Measurements from ENCODE around the gene SERPIND1.

DNA sequence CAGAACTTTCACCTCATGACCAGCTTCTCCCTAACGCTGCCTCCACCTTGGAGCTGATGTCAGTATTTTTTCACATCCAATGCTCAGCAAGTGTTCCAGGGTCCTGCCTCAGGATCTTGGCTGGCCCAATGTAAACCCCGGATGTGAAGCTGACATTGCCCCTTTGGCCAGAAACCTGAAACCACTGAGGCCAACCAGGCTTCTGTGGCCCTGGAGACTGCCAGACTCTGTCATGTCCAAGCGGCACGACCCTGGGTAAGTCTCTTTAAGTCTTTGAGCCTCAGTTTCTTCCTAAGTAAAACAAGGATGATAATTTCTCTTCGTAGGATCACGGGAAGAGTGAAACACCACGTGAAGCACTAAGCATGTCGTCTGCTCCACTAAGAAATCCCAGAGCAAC, 22.8 kb downstream of the SERPIND1 start:
- TF ChIP-seq, protein P1, sequence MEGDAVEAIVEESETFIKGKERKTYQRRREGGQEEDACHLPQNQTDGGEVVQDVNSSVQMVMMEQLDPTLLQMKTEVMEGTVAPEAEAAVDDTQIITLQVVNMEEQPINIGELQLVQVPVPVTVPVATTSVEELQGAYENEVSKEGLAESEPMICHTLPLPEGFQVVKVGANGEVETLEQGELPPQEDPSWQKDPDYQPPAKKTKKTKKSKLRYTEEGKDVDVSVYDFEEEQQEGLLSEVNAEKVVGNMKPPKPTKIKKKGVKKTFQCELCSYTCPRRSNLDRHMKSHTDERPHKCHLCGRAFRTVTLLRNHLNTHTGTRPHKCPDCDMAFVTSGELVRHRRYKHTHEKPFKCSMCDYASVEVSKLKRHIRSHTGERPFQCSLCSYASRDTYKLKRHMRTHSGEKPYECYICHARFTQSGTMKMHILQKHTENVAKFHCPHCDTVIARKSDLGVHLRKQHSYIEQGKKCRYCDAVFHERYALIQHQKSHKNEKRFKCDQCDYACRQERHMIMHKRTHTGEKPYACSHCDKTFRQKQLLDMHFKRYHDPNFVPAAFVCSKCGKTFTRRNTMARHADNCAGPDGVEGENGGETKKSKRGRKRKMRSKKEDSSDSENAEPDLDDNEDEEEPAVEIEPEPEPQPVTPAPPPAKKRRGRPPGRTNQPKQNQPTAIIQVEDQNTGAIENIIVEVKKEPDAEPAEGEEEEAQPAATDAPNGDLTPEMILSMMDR (conservative IDR thresholded peaks at IDR 0.05; ENCODE audit: low read length) = no peak
- TF ChIP-seq EZH2phosphoT487 (IDR thresholded peaks at IDR 0.05; ENCODE audit: borderline replicate concordance) = no peak
